Stimulated activated effector memory CD8-positive, alpha-beta T cell treated with anti-CD3 and anti-CD28 coated beads, Interleukin-12 subunit alpha, Interleukin-12 subunit beta, amount 100 ng/mL, for 72 hours (primary cell): Measurements from ENCODE around the gene NXN.
"Not testable (repeated sequence)": the region's sequence is repeated elsewhere in the genome, so short reads cannot be mapped to it uniquely, and the experiment has no call there.

Experiments used
- ATAC-seq: fragments of 150-1000 bp; cut with Tn5 transposase; 2 replicates; pipeline ENCODE4 v1.10.0; 2021
- DNase-seq, 2 donors: peaks; one replicate each; pipeline ENCODE4 v3.0.0; 2021 to 2022; ENCODE audit warnings: low spot score in 2 of 2
- H3K27ac Mint-ChIP-seq: one replicate; pipeline ENCODE4 v1.8.0; 2022; ENCODE audit warnings: mild to moderate bottlenecking, mixed read lengths
- H3K36me3 Mint-ChIP-seq: one replicate; pipeline ENCODE4 v1.8.0; 2022; ENCODE audit warnings: mild to moderate bottlenecking, mixed read lengths
- H3K4me1 Mint-ChIP-seq: one replicate; pipeline ENCODE4 v1.8.0; 2022; ENCODE audit warnings: mixed read lengths
- H3K4me3 Mint-ChIP-seq: one replicate; pipeline ENCODE4 v1.8.0; 2022; ENCODE audit warnings: mild to moderate bottlenecking, mixed read lengths
- H3K9me3 Mint-ChIP-seq: one replicate; pipeline ENCODE4 v1.8.0; 2022; ENCODE audit warnings: mixed read lengths

The NXN gene

GRCh38 chr17:866568-867103 is 112.9 kb downstream of the NXN start:
- Mint-ChIP-seq H3K9me3 (no peaks in the 10 kb centered on the region), H3K4me3 (no peak overlapping the region), H3K36me3 (no peaks in the 10 kb centered on the region), H3K27ac (no peak overlapping the region), H3K4me1 (no peaks in the 10 kb centered on the region)
- ATAC-seq (no peak), DNase-seq (no peak)

- H3K4me3 Mint-ChIP-seq: no peak overlapping the region
- no peak overlapping the region for H3K27ac Mint-ChIP-seq
- H3K9me3 Mint-ChIP-seq: no peaks in the 10 kb centered on the region
Measured at GRCh38 chr17:864315-864714, 115.3 kb downstream of the NXN start.

GRCh38 chr17:863880-864279 is 115.7 kb downstream of the NXN start:
- ATAC-seq (no peak), DNase-seq (no peak)
- H3K4me1 Mint-ChIP-seq: no peaks in the 10 kb centered on the region
- no peak overlapping the region for H3K27ac Mint-ChIP-seq
- H3K4me3 Mint-ChIP-seq: no peak overlapping the region
- H3K9me3 Mint-ChIP-seq: no peaks in the 10 kb centered on the region
- no peaks in the 10 kb centered on the region for H3K36me3 Mint-ChIP-seq

More at GRCh38 chr17:864315-864714, 115.3 kb downstream of the NXN start:
- DNase-seq (no peak), ATAC-seq (no peak)
- no peaks in the 10 kb centered on the region for H3K36me3 Mint-ChIP-seq
- no peaks in the 10 kb centered on the region for H3K4me1 Mint-ChIP-seq

GRCh38 chr17:862582-862981 is 117.0 kb downstream of the NXN start:
- Mint-ChIP-seq H3K9me3 (no peaks in the 10 kb centered on the region), H3K27ac (no peak overlapping the region), H3K4me3 (no peak overlapping the region), H3K4me1 (no peaks in the 10 kb centered on the region), H3K36me3 (no peaks in the 10 kb centered on the region)
- no peak for ATAC-seq
- no peak for DNase-seq

GRCh38 chr17:861364-861763 is 118.2 kb downstream of the NXN start:
- Mint-ChIP-seq H3K36me3 (no peaks in the 10 kb centered on the region), H3K4me3 (no peak overlapping the region), H3K4me1 (no peaks in the 10 kb centered on the region), H3K9me3 (no peaks in the 10 kb centered on the region), H3K27ac (no peak overlapping the region)
- ATAC-seq (no peak), DNase-seq (no peak)

GRCh38 chr17:860805-861204 is 118.8 kb downstream of the NXN start:
- DNase-seq: no peak
- no peak overlapping the region for H3K4me3 Mint-ChIP-seq
- H3K9me3 Mint-ChIP-seq: no peaks in the 10 kb centered on the region

GRCh38 chr17:859824-860195 is 119.8 kb downstream of the NXN start:
- ATAC-seq (no peak), DNase-seq (no peak)
- Mint-ChIP-seq H3K9me3 (no peaks in the 10 kb centered on the region), H3K4me3 (no peak overlapping the region), H3K4me1 (no peaks in the 10 kb centered on the region), H3K27ac (no peak overlapping the region), H3K36me3 (no peaks in the 10 kb centered on the region)

More at GRCh38 chr17:860805-861204, 118.8 kb downstream of the NXN start:
- Mint-ChIP-seq H3K27ac (no peak overlapping the region), H3K36me3 (no peaks in the 10 kb centered on the region), H3K4me1 (no peaks in the 10 kb centered on the region)
- ATAC-seq: no peak

GRCh38 chr17:859061-859823 is 120.3 kb downstream of the NXN start:
- Mint-ChIP-seq H3K4me3 (no peak overlapping the region), H3K27ac (no peak overlapping the region), H3K4me1 (no peaks in the 10 kb centered on the region), H3K9me3 (no peaks in the 10 kb centered on the region), H3K36me3 (no peaks in the 10 kb centered on the region)
- ATAC-seq (no peak), DNase-seq (no peak)

GRCh38 chr17:856149-856548 is 123.4 kb downstream of the NXN start:
- H3K4me3 Mint-ChIP-seq: no peak overlapping the region
- no peak overlapping the region for H3K27ac Mint-ChIP-seq
- no peak for DNase-seq
- H3K36me3 Mint-ChIP-seq: no peaks in the 10 kb centered on the region
- no peaks in the 10 kb centered on the region for H3K4me1 Mint-ChIP-seq
- H3K9me3 Mint-ChIP-seq: no peaks in the 10 kb centered on the region
- ATAC-seq: no peak

- H3K9me3 Mint-ChIP-seq: no peaks in the 10 kb centered on the region
- H3K36me3 Mint-ChIP-seq: no peaks in the 10 kb centered on the region
- H3K4me3 Mint-ChIP-seq: no peak overlapping the region
- no peaks in the 10 kb centered on the region for H3K4me1 Mint-ChIP-seq
- DNase-seq (no peak), ATAC-seq (no peak)
- no peak overlapping the region for H3K27ac Mint-ChIP-seq
Measured at GRCh38 chr17:855569-855968, 124.0 kb downstream of the NXN start.

GRCh38 chr17:852850-853249 is 126.7 kb downstream of the NXN start:
- not testable (repeated sequence) for H3K4me1 Mint-ChIP-seq, H3K27ac Mint-ChIP-seq, H3K4me3 Mint-ChIP-seq, H3K36me3 Mint-ChIP-seq, ATAC-seq, H3K9me3 Mint-ChIP-seq, DNase-seq

GRCh38 chr17:852349-852748 is 127.2 kb downstream of the NXN start:
- no peak overlapping the region for H3K27ac Mint-ChIP-seq
- ATAC-seq: no peak
- H3K4me3 Mint-ChIP-seq: no peak overlapping the region
- no peaks in the 10 kb centered on the region for H3K9me3 Mint-ChIP-seq
- H3K36me3 Mint-ChIP-seq: no peaks in the 10 kb centered on the region
- DNase-seq: no peak
- peaks cover under 1% of the 10 kb centered on the region for H3K4me1 Mint-ChIP-seq

GRCh38 chr17:851924-852323 is 127.7 kb downstream of the NXN start:
- Mint-ChIP-seq H3K36me3 (no peaks in the 10 kb centered on the region), H3K4me1 (peaks cover 5% of the 10 kb centered on the region), H3K27ac (no peak overlapping the region), H3K4me3 (no peak overlapping the region), H3K9me3 (no peaks in the 10 kb centered on the region)
- ATAC-seq: no peak
- no peak for DNase-seq

- Mint-ChIP-seq H3K9me3 (no peaks in the 10 kb centered on the region), H3K36me3 (no peaks in the 10 kb centered on the region), H3K4me3 (no peak overlapping the region), H3K4me1 (peaks cover 10% of the 10 kb centered on the region), H3K27ac (no peak overlapping the region)
- DNase-seq: no peak
- no peak for ATAC-seq
Measured at GRCh38 chr17:850851-851763, 128.5 kb downstream of the NXN start.

GRCh38 chr17:850086-850850 is 129.3 kb downstream of the NXN start:
- Mint-ChIP-seq H3K36me3 (no peaks in the 10 kb centered on the region), H3K4me3 (no peak overlapping the region), H3K4me1 (peaks cover 10% of the 10 kb centered on the region), H3K9me3 (no peaks in the 10 kb centered on the region), H3K27ac (no peak overlapping the region)
- ATAC-seq (no peak), DNase-seq (no peak)
